ENCODE results near the gene GTPBP1. TPM values are rescaled to one million over a fixed set of nuclear protein-coding genes. Genes with fewer than 3 reads are reported as not detected.

GTPBP1 gene
- total RNA-seq, 1 experiment from 2014 or later, result 79.1 TPM

DNA sequence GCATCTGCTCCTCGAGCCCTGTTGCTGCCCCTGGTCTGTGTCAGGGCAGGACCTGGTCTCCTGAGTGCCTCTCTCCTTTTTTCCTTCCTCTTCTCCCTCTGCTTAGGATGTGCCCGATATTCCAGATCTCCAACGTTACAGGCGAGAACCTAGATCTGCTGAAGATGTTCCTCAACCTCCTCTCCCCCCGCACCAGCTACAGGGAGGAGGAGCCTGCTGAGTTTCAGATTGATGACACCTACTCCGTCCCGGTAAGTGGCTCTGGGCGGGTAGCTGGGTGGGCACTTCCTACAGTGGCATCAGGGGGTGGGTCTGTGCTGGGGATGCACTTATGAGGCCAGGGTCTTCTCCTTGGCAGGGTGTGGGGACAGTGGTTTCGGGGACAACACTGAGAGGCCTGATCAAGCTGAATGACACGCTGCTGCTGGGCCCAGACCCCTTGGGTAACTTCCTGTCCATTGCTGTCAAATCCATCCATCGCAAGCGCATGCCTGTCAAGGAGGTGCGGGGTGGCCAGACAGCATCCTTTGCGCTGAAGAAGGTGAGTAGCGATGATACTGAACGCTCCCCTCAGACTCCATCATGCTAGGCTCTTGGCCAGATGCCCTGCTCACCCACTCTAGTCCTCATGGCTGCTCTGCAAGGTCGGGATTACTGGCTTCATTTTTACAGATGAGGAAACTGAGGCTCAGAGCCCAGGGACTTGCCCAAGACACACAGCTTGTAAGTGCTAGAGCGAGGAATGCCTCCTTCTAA is 20.3 kb downstream of the GTPBP1 start:
- no peaks in the 10 kb centered on the region for H3K27me3 Mint-ChIP-seq (ENCODE audit: unreplicated experiment)
- H3K4me1 Mint-ChIP-seq (ENCODE audit: low read depth, unreplicated experiment), result no peaks in the 10 kb centered on the region
- H3K4me3 Mint-ChIP-seq (ENCODE audit: low read depth, unreplicated experiment), result no peak overlapping the region
- TF ChIP-seq, protein P1, sequence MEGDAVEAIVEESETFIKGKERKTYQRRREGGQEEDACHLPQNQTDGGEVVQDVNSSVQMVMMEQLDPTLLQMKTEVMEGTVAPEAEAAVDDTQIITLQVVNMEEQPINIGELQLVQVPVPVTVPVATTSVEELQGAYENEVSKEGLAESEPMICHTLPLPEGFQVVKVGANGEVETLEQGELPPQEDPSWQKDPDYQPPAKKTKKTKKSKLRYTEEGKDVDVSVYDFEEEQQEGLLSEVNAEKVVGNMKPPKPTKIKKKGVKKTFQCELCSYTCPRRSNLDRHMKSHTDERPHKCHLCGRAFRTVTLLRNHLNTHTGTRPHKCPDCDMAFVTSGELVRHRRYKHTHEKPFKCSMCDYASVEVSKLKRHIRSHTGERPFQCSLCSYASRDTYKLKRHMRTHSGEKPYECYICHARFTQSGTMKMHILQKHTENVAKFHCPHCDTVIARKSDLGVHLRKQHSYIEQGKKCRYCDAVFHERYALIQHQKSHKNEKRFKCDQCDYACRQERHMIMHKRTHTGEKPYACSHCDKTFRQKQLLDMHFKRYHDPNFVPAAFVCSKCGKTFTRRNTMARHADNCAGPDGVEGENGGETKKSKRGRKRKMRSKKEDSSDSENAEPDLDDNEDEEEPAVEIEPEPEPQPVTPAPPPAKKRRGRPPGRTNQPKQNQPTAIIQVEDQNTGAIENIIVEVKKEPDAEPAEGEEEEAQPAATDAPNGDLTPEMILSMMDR (IDR thresholded peaks at IDR 0.05; ENCODE audit: unreplicated experiment), result no peak
- BruUV-seq (replicated peaks), result no TSS peak
- intact Hi-C loops (cut with micrococcal nuclease; ENCODE audit: unreplicated experiment), result no loop called here
- DNase-seq, result no peak
- no peak overlapping the region for H3K27ac Mint-ChIP-seq (ENCODE audit: unreplicated experiment)
- peaks cover 47% of the 10 kb centered on the region for H3K36me3 Mint-ChIP-seq (ENCODE audit: insufficient read depth, unreplicated experiment)
- CTCF ChIA-PET, result no interaction called here
- H3K9me3 Mint-ChIP-seq (ENCODE audit: low read depth, unreplicated experiment), result no peaks in the 10 kb centered on the region

DNA sequence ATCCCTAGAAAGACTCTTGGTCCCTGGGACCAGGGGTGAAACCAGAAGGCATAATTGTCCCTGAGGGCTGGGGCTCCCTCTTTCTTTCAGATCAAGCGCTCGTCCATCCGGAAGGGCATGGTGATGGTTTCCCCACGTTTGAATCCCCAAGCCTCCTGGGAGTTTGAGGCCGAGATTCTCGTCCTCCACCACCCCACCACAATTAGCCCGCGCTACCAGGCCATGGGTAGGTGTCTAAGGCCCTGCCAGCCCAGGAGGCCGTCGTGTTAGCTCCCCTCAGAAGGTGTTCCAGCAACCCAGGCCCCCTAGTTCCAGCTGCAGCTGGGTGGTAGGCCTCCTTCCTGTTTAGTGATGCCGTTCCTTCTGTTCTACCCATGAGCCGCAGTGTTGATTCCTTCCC is 21.4 kb downstream of the GTPBP1 start:
- H3K4me3 Mint-ChIP-seq (ENCODE audit: low read depth, unreplicated experiment), result no peak overlapping the region
- no TSS peak for BruUV-seq (replicated peaks)
- TF ChIP-seq, protein P1 (IDR thresholded peaks at IDR 0.05; ENCODE audit: unreplicated experiment), result no peak
- H3K27me3 Mint-ChIP-seq (ENCODE audit: unreplicated experiment), result no peaks in the 10 kb centered on the region
- peaks cover 57% of the 10 kb centered on the region for H3K36me3 Mint-ChIP-seq (ENCODE audit: insufficient read depth, unreplicated experiment)
- H3K27ac Mint-ChIP-seq (ENCODE audit: unreplicated experiment), result peak overlapping the region; percentile 4
- intact Hi-C loops (cut with micrococcal nuclease; ENCODE audit: unreplicated experiment), result no loop called here
- H3K4me1 Mint-ChIP-seq (ENCODE audit: low read depth, unreplicated experiment), result no peaks in the 10 kb centered on the region
- no peaks in the 10 kb centered on the region for H3K9me3 Mint-ChIP-seq (ENCODE audit: low read depth, unreplicated experiment)
- CTCF ChIA-PET, result no interaction called here
- DNase-seq, result no peak

DNA sequence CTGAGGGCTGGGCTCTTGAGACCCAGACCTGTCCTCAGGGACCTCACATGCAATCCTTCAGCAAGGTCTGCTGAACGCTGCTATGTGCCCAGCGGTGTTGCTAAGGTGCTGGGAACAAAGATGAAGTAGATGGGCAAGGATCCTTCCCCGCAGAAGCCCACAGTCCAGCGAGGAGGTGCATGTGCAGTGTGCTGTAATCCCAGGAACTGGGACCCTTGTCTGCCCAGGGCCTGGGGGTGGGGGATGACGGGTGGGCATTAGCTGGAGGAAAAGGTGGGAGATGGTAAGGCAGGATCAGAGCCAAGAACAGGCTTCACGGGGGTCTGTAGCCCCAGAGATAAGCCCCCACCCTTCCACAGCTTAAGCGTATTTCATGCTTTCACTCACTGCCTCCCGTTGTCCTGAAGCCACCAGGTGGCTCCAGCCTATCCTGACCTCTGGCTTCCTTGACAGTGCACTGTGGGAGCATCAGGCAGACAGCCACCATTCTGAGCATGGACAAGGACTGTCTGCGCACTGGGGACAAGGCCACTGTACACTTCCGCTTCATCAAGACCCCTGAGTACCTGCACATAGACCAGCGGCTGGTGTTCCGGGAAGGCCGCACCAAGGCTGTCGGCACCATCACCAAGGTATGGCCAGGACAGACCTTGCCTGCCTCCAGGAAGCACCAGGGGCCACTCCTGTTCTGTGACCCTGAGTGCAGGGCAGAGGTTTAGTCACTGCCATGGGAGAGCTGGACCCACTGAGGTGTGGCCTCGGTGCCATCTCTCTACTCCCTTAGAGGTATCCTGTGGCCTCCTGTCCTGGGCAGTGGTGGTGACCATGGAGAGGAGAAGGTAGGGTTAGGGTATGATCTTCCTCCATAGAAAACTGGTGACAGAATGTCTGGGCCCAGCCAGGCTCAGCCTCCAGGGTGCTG is 22.0 kb downstream of the GTPBP1 start:
- TF ChIP-seq, protein P1 (IDR thresholded peaks at IDR 0.05; ENCODE audit: unreplicated experiment), result no peak

DNA sequence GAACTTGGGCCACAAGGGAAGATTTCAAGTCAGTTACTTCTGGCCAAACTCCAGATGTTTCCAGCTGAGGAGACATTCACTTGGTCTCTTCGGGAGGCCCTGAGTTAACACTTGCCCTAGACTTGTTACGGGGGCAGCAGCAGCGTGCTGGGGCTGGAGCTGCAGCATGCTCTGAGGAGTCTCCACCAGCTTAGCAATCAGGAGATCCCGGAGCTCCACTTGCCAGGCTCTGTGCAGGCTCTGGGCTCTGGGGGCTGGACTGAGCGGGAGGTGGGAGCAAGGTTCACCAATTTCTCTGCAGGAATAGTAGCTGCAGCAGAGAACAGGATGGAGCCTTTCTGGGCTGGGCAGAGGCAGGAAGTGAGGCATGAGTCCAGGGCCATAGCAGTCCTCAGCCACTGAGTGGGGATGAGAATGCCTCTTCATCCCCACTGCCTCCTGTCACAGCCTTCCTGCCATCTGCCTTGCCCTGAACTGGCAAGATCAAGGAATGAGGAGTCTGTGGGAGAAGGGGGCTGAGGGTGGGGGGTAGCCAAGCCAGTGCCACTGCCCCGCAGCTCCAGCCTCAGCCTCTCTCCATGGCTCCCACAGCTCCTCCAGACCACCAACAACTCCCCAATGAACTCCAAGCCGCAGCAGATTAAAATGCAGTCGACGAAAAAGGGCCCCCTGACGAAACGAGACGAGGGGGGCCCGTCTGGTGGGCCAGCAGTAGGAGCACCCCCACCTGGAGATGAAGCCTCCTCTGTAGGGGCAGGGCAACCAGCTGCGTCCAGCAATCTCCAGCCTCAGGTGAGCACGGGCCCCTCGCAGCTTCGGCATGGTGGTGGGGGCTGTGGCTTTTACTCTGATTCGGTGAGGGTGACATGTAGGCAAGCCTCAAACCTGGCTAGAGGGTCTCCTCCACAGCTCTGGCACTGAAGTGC is 23.4 kb downstream of the GTPBP1 start:
- CTCF ChIA-PET, result no interaction called here
- Mint-ChIP-seq H3K9me3 (ENCODE audit: low read depth, unreplicated experiment) (no peaks in the 10 kb centered on the region), H3K27ac (ENCODE audit: unreplicated experiment) (no peak overlapping the region), H3K36me3 (ENCODE audit: insufficient read depth, unreplicated experiment) (peaks cover 66% of the 10 kb centered on the region), H3K27me3 (ENCODE audit: unreplicated experiment) (no peaks in the 10 kb centered on the region), H3K4me1 (ENCODE audit: low read depth, unreplicated experiment) (no peaks in the 10 kb centered on the region), H3K4me3 (ENCODE audit: low read depth, unreplicated experiment) (no peak overlapping the region)
- TF ChIP-seq, protein P1 (IDR thresholded peaks at IDR 0.05; ENCODE audit: unreplicated experiment), result no peak
- intact Hi-C loops (cut with micrococcal nuclease; ENCODE audit: unreplicated experiment), result no loop called here
- DNase-seq, result no peak
- no TSS peak for BruUV-seq (replicated peaks)

More for the DNA sequence above, 22.0 kb downstream of the GTPBP1 start:
- BruUV-seq (replicated peaks), result no TSS peak
- Mint-ChIP-seq H3K4me3 (ENCODE audit: low read depth, unreplicated experiment) (no peak overlapping the region), H3K36me3 (ENCODE audit: insufficient read depth, unreplicated experiment) (peaks cover 64% of the 10 kb centered on the region), H3K27me3 (ENCODE audit: unreplicated experiment) (no peaks in the 10 kb centered on the region), H3K27ac (ENCODE audit: unreplicated experiment) (peak overlapping the region; percentile 4), H3K9me3 (ENCODE audit: low read depth, unreplicated experiment) (no peaks in the 10 kb centered on the region), H3K4me1 (ENCODE audit: low read depth, unreplicated experiment) (no peaks in the 10 kb centered on the region)
- intact Hi-C loops (cut with micrococcal nuclease; ENCODE audit: unreplicated experiment), result no loop called here
- no peak for DNase-seq
- CTCF ChIA-PET, result no interaction called here

Data from Calu3 (cell line).